Smooth muscle cell (in vitro differentiated cells): ENCODE results near the gene HDDC3. TPM values are rescaled to one million over a fixed set of nuclear protein-coding genes. Genes with fewer than 3 reads are reported as not detected.

Source experiments
- DNase-seq: peaks from one replicate; lab custom pipeline; 2025; ENCODE audit not compliant: unreplicated experiment; lab: John Stamatoyannopoulos, UW
- H2AFZ ChIP-seq: fragments of 200-600 bp; sonication (generic); 2 replicates; pipeline ENCODE4 v1.6.0; 2016; ENCODE audit warnings: antibody characterized with exemption, low read depth, mild to moderate bottlenecking
- H3F3A ChIP-seq: fragments of 200-600 bp; sonication (generic); 2 replicates; pipeline ENCODE4 v1.6.0; 2017; ENCODE audit warnings: antibody characterized with exemption, low read depth
- H3K27ac ChIP-seq: fragments of 200-600 bp; sonication (generic); 2 replicates; pipeline ENCODE4 v1.5.1; 2016; ENCODE audit warnings: low read depth, mild to moderate bottlenecking
- H3K27me3 ChIP-seq: fragments of 200-600 bp; sonication (generic); 2 replicates; pipeline ENCODE4 v1.6.1; 2016; ENCODE audit warnings: low read depth, mild to moderate bottlenecking
- H3K36me3 ChIP-seq: fragments of 200-600 bp; sonication (generic); 2 replicates; pipeline ENCODE4 v1.5.1; 2016; ENCODE audit warnings: low read depth
- H3K4me1 ChIP-seq: fragments of 200-600 bp; sonication (generic); 2 replicates; pipeline ENCODE4 v1.5.1; 2016; ENCODE audit warnings: low read depth
- H3K4me2 ChIP-seq: fragments of 200-600 bp; sonication (generic); 2 replicates; pipeline ENCODE4 v1.6.0; 2016; ENCODE audit warnings: mild to moderate bottlenecking
- H3K4me3 ChIP-seq: fragments of 200-600 bp; sonication (generic); 2 replicates; pipeline ENCODE4 v1.5.1; 2016; ENCODE audit warnings: mild to moderate bottlenecking
- H3K79me2 ChIP-seq: fragments of 200-600 bp; sonication (generic); 2 replicates; pipeline ENCODE4 v1.6.0; 2016; ENCODE audit warnings: low read depth, mild to moderate bottlenecking
- H3K9ac ChIP-seq: fragments of 200-600 bp; sonication (generic); 2 replicates; pipeline ENCODE4 v1.6.0; 2016; ENCODE audit warnings: low read depth
- H3K9me3 ChIP-seq: fragments of 200-600 bp; sonication (generic); replicated peaks from 2 replicates; pipeline ENCODE4 v1.5.1; 2016; ENCODE audit warnings: low read depth
- H4K20me1 ChIP-seq: fragments of 200-600 bp; sonication (generic); 2 replicates; pipeline ENCODE4 v1.6.0; 2016; ENCODE audit warnings: low read depth
- CTCF ChIP-seq: fragments of 200-600 bp; sonication (generic); IDR thresholded peaks from 2 replicates; pipeline ENCODE4 v1.5.1; 2017; ENCODE audit warnings: borderline replicate concordance, mild to moderate bottlenecking, antibody characterized with exemption; ENCODE audit not compliant: insufficient read depth, poor library complexity, severe bottlenecking
- WGBS: methylation state at CpG from one replicate; pipeline ENCODE4 v1.1.7; 2016; ENCODE audit warnings: low lambda C conversion rate; 5-methylcytosine and 5-hydroxymethylcytosine counted together
- polyA plus RNA-seq: library from polyadenylated mRNA; unstranded; fragments of >200 nt; fragmentation: Nextera tagmentation; extraction: Ambion mirVana; gene quantifications from 2 replicates; pipeline ENCODE4 v1.2.1, GENCODE V29; 2016
- total RNA-seq: library from RNA; depleted of rRNA; stranded (reverse); fragments of >200 nt; gene quantifications from 2 replicates; pipeline ENCODE4 v1.2.3, GENCODE V29; 2014

Gene HDDC3
- total and polyA plus RNA-seq, 2 experiments from 2014 or later, result 16.0 to 16.3 TPM

- DNase-seq, result peak; percentile 85
- peak within 1 kb of the TSS; percentile 95 for H2AFZ ChIP-seq
- peaks cover 12% of the 10 kb centered on the region for H3K79me2 ChIP-seq
- TF ChIP-seq CTCF, result no peak
- H3K36me3 ChIP-seq, result no peaks in the 10 kb centered on the region
- H4K20me1 ChIP-seq, result peaks cover 5% of the 10 kb centered on the region
- 3% methylated on average over 21 of the region's 65 CpGs for WGBS
- peak within 1 kb of the TSS; percentile 80 for H3K9ac ChIP-seq
- peak within 1 kb of the TSS; percentile 97 for H3K4me2 ChIP-seq
- H3K27ac ChIP-seq, result peak within 1 kb of the TSS; percentile 39
- H3K9me3 ChIP-seq, result no peaks in the 10 kb centered on the region
- H3K4me1 ChIP-seq, result peaks cover 6% of the 10 kb centered on the region
- H3K4me3 ChIP-seq, result peak within 1 kb of the TSS; percentile 82
- peaks cover 4% of the 10 kb centered on the region for H3F3A ChIP-seq
- no peaks in the 10 kb centered on the region for H3K27me3 ChIP-seq
Observed at GRCh38 chr15:90934949-90935751, 2.8 kb upstream of the HDDC3 start, which contains the start of gene UNC45A. Gene UNC45A, plus strand, starts transcription at chr15:90935285. Its CDS starts 40 bp downstream, at chr15:90935325.

- Histone ChIP-seq H2AFZ (peak overlapping the region; percentile 95), H3K27me3 (no peaks in the 10 kb centered on the region), H3K4me1 (peaks cover 6% of the 10 kb centered on the region), H3K9ac (no peak overlapping the region), H3K4me3 (peak overlapping the region; percentile 82), H3K36me3 (no peaks in the 10 kb centered on the region), H3F3A (peaks cover 4% of the 10 kb centered on the region), H3K27ac (no peak overlapping the region), H3K4me2 (peak overlapping the region; percentile 97), H3K79me2 (peaks cover 12% of the 10 kb centered on the region), H4K20me1 (peaks cover 5% of the 10 kb centered on the region), H3K9me3 (no peaks in the 10 kb centered on the region)
- peak; percentile 81 for TF ChIP-seq CTCF
- DNase-seq, result peak; percentile 29
- WGBS, result 3% methylated on average over 19 of the region's 19 CpGs
Observed at GRCh38 chr15:90934256-90934948, 2.1 kb upstream of the HDDC3 start.

GRCh38 chr15:90933301-90933700 lies 952 bp upstream of the HDDC3 start:
- Histone ChIP-seq H3K27ac (no peak overlapping the region), H2AFZ (no peak overlapping the region), H3K4me2 (no peak overlapping the region), H3K4me1 (peaks cover 6% of the 10 kb centered on the region), H3K79me2 (peaks cover 12% of the 10 kb centered on the region), H3K9me3 (no peaks in the 10 kb centered on the region), H3K27me3 (no peaks in the 10 kb centered on the region), H3F3A (peaks cover 4% of the 10 kb centered on the region), H3K4me3 (no peak overlapping the region), H4K20me1 (peaks cover 5% of the 10 kb centered on the region), H3K9ac (no peak overlapping the region), H3K36me3 (no peaks in the 10 kb centered on the region)
- TF ChIP-seq CTCF, result no peak
- DNase-seq, result no peak
- 67% methylated on average over 1 of the region's 1 CpG for WGBS
